Tibial nerve (tissue), 4 donors: ENCODE data around the gene HMCN2. TPM values are rescaled to one million over a fixed set of nuclear protein-coding genes. Genes with fewer than 3 reads are reported as not detected.

Source experiments
- DNase-seq, 2 donors: peaks; one replicate each; pipeline ENCODE4 v3.0.0-alpha.2; 2019; ENCODE audit warnings: low spot score in 2 of 2
- H3K27ac ChIP-seq, 4 donors: fragments of 200-600 bp; sonication (generic) in 3 of 4; one replicate each; pipeline ENCODE4 v1.5.1; 2017 to 2019; ENCODE audit warnings: mild to moderate bottlenecking in 1 of 4
- H3K27me3 ChIP-seq, 2 donors: fragments of 200-600 bp; sonication (generic) in 1 of 2; one replicate each; pipeline versions ENCODE4 v1.5.1 to v1.6.0; 2017 to 2019
- H3K36me3 ChIP-seq, 3 donors: fragments of 200-600 bp; sonication (generic); one replicate each; pipeline ENCODE4 v1.5.1; 2018 to 2019
- H3K4me1 ChIP-seq, 4 donors: fragments of 200-600 bp; sonication (generic) in 3 of 4; one replicate each; pipeline ENCODE4 v1.5.1; 2017 to 2019
- H3K4me3 ChIP-seq, 4 donors: fragments of 200-600 bp; sonication (generic) in 3 of 4; one replicate each; pipeline ENCODE4 v1.5.1; 2017 to 2019; ENCODE audit warnings: mild to moderate bottlenecking in 1 of 4, moderate library complexity in 1 of 4
- H3K9me3 ChIP-seq, 4 donors: fragments of 200-600 bp; sonication (generic) in 3 of 4; one replicate each; pipeline ENCODE4 v1.5.1; 2017 to 2019
- EP300 ChIP-seq, 2 donors: sonication (generic); formaldehyde crosslinking; IDR thresholded peaks; one replicate each; pipeline ENCODE4 v1.6.1; 2017; ENCODE audit warnings: antibody characterized with exemption in 2 of 2, mild to moderate bottlenecking in 1 of 2
- POLR2A ChIP-seq, 2 donors: fragments of 450-650 bp; IDR thresholded peaks; one replicate each; pipeline ENCODE4 v1.6.1; 2017; ENCODE audit warnings: antibody characterized with exemption in 2 of 2, mild to moderate bottlenecking in 2 of 2, moderate library complexity in 2 of 2
- WGBS, 2 donors: methylation state at CpG; one replicate each; pipeline ENCODE4 v1.1.5; 2018; 5-methylcytosine and 5-hydroxymethylcytosine counted together
- small RNA-seq: library from RNA; depleted of rRNA; stranded (forward); fragments of <200 nt; gene quantifications from one replicate; pipeline ENCODE3, GENCODE V24; 2016
- total RNA-seq, 4 donors: library from RNA; depleted of rRNA; stranded (reverse); fragments of >200 nt; gene quantifications; one replicate each; pipeline ENCODE4 v1.1.0, GENCODE V29; 2016
- TF ChIP-seq, protein P1 (sequence below), 5 experiments: fragments of 200-600 bp in 3 of 5; fragments of 450-650 bp in 2 of 5; sonication (generic) in 3 of 5; IDR thresholded peaks; one replicate each; pipeline ENCODE4 v1.5.1; 2016 to 2019; ENCODE audit warnings: antibody characterized with exemption in 5 of 5, mild to moderate bottlenecking in 3 of 5, moderate library complexity in 2 of 5

Gene HMCN2
- total RNA-seq, 4 donors from 2014 or later: 0.90 to 53.7 (median 20.3) TPM

DNA sequence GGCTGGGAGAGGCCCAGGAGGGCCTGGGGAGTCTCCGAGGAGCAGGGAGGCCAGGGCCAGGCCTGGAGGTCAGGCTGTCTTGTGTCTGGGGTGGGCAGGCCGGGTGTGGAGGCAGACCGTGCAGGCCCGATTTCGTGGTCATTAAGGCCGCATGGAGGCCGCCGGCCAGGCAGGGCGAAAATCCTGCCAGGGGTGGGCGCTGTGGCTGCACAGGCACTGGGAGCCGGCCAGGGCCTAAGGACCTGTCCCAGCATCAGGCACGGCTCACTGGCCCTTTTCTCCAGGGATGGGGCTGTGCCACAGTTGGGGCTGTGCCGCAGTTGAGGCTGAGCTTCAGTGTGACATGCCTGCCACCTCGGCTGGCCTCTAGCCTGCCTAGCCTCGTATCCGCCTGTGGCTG lies 215.1 kb downstream of the HMCN2 start:
- Histone ChIP-seq H3K27ac (no peak overlapping the region), H3K4me3 (no peak overlapping the region), H3K4me1 (no peaks in the 10 kb centered on the region), H3K27me3 (peaks cover 0 to 12% of the 10 kb centered on the region in 2 donors), H3K9me3 (no peaks in the 10 kb centered on the region), H3K36me3 (peaks cover 0 to 36% (median 0%) of the 10 kb centered on the region in 3 donors)
- no peak for DNase-seq
- 40 to 71% methylated on average over 8 to 16 of the region's 16 CpGs for WGBS, 2 donors
- TF ChIP-seq POLR2A (IDR thresholded peaks at IDR 0.05) (no peak), EP300 (IDR thresholded peaks at IDR 0.05) (no peak)
- TF ChIP-seq, protein P1, sequence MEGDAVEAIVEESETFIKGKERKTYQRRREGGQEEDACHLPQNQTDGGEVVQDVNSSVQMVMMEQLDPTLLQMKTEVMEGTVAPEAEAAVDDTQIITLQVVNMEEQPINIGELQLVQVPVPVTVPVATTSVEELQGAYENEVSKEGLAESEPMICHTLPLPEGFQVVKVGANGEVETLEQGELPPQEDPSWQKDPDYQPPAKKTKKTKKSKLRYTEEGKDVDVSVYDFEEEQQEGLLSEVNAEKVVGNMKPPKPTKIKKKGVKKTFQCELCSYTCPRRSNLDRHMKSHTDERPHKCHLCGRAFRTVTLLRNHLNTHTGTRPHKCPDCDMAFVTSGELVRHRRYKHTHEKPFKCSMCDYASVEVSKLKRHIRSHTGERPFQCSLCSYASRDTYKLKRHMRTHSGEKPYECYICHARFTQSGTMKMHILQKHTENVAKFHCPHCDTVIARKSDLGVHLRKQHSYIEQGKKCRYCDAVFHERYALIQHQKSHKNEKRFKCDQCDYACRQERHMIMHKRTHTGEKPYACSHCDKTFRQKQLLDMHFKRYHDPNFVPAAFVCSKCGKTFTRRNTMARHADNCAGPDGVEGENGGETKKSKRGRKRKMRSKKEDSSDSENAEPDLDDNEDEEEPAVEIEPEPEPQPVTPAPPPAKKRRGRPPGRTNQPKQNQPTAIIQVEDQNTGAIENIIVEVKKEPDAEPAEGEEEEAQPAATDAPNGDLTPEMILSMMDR (IDR thresholded peaks at IDR 0.05): no peak

DNA sequence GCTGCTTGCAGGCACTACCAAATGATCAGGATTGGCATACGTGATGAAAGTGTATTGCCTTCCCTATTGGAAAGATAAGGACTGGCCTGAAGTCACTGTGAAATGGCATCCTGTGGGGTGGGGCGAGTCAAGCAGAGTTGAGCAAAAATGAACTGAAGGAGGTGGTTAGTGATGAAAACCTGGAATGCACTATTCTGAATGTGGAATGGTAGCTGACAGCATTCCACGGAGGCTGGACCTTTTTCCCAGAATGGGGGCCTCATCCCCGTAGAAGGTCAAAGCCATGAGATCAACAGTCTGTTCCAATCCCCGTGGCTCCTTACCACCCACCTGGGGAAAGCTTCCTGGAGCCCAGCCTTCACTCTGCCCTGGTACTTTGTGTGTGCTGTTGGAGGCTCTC lies 216.9 kb downstream of the HMCN2 start:
- H3K4me1 ChIP-seq: no peaks in the 10 kb centered on the region
- WGBS, 2 donors: 43 to 44% methylated on average over 5 of the region's 5 CpGs
- no peak overlapping the region for H3K27ac ChIP-seq

DNA sequence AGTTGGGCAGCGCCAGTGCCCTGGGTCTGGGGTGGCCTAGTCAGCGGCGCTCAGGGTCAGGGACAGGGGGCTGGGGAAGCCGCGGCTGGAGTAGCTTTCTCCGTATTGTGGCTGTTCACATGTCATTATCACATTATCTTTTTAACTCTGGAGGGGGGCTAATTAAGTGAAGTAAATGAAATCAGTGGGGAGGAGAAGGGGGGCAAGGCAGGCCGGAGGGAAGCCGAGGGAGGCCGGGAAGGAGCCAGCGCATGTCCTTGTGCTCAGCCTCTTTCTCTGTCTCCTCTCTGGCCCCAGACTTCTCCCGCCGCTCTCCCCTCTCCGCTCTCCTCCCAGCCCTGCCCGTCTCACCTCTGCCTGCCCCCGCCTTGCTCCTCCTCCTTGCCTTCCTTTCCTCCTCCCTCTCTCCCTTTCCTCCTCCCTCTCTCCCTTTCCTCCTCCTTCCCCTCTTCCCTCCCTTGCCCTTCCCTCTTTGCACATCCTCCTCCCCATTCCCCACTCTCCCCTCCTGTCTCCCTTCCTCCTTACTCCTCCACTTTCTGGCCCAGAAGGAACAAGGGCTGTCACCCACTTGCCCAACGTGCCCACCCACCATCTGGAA lies 217.9 kb downstream of the HMCN2 start:
- no peaks in the 10 kb centered on the region for H3K9me3 ChIP-seq
- TF ChIP-seq EP300 (IDR thresholded peaks at IDR 0.05) (no peak), POLR2A (IDR thresholded peaks at IDR 0.05) (no peak)
- TF ChIP-seq, protein P1 (IDR thresholded peaks at IDR 0.05): no peak

More for the DNA sequence above, 216.9 kb downstream of the HMCN2 start:
- no peak overlapping the region for H3K4me3 ChIP-seq
- peaks cover 0 to 21% (median 0%) of the 10 kb centered on the region in 3 donors for H3K36me3 ChIP-seq
- no peaks in the 10 kb centered on the region for H3K9me3 ChIP-seq
- DNase-seq: no peak
- TF ChIP-seq, protein P1 (IDR thresholded peaks at IDR 0.05): no peak
- TF ChIP-seq POLR2A (IDR thresholded peaks at IDR 0.05) (no peak), EP300 (IDR thresholded peaks at IDR 0.05) (no peak)
- peaks cover 0 to 12% of the 10 kb centered on the region in 2 donors for H3K27me3 ChIP-seq

More for the DNA sequence above, 217.9 kb downstream of the HMCN2 start:
- no peak overlapping the region for H3K4me3 ChIP-seq
- no peak for DNase-seq
- peaks cover 0 to 12% of the 10 kb centered on the region in 2 donors for H3K27me3 ChIP-seq
- no peaks in the 10 kb centered on the region for H3K4me1 ChIP-seq
- H3K36me3 ChIP-seq: peaks cover 0 to 14% (median 0%) of the 10 kb centered on the region in 3 donors
- 30 to 34% methylated on average over 16 of the region's 16 CpGs for WGBS, 2 donors
- no peak overlapping the region for H3K27ac ChIP-seq

Small RNAs within 50 kb of the gene (small RNA-seq; reads per million reads assigned to genes)
- gene RN7SL665P: not detected

Other genes with a start within 250 kb of the HMCN2 start
- 100 to 1,000 TPM in 1 of 4 donors, 10 to 100 TPM in 3; 77.0 to 114 (median 86.4) TPM for gene FNBP1, start 222.6 kb upstream of the HMCN2 start, total RNA-seq
- gene GPR107, start 211.9 kb upstream of the HMCN2 start, total RNA-seq: 10 to 100 TPM; 19.3 to 36.1 (median 28.9) TPM
- 10 to 100 TPM in 2 of 4 donors, 1 to 10 TPM in 2; 5.7 to 10.7 (median 9.7) TPM for gene NCS1, start 93.4 kb upstream of the HMCN2 start, total RNA-seq
- 100 to 1,000 TPM; 170 to 375 (median 297) TPM for gene ASS1, start 179.2 kb downstream of the HMCN2 start, total RNA-seq